Astrocyte of the hippocampus (primary cell): ENCODE data around the gene NAPB.
A peak's percentile ranks its signal among the peaks of the same experiment; 100 is the strongest.

Experiments
- DNase-seq: peaks from one replicate; pipeline ENCODE4 v3.0.0; 2011; ENCODE audit warnings: low read depth, low spot score

The NAPB gene

GRCh38 chr20:23437126-23437899 is 16.0 kb upstream of the NAPB start:
- no peak for DNase-seq

- no peak for DNase-seq
Measured at GRCh38 chr20:23436681-23437080, 15.4 kb upstream of the NAPB start.

- DNase-seq = no peak
Measured at GRCh38 chr20:23435626-23436539, 14.6 kb upstream of the NAPB start.

DNA sequence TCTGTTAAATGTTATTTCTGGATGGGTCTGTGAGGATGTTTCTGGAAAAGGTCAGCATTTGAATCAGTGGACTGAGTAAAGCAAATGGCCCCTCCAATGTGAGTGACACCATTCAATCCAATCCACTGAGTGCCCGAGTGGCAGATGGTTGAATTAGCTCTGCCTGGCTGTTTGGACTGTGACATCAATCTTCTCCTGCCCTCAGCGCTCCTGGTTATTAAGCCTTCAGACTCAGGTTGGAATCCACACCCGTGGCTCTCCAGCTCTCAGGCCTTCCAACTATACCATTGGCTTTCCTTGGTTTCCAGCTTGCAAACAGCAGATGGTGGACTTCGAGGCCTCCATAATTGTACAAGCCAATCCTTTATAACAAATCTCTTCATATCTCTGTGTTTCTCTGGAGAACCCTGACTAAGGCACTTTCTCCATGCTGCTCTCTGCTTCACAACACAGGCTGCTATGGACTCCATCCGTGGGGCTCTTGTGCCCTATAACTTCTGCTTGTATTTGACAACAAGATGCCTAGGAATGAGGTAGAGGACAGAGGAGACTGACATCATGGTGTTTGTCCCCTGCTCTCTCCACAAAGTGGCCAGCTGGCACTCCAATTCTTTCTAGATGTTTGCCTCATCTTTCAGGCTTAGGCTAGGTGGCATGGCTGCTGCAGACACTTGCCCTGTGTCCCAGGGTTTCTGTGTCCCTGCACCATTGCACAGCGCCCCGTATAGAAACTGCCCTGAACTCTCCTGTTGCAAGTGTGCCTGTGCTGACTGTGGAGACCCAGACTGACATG is 13.4 kb upstream of the NAPB start:
- no peak for DNase-seq

DNA sequence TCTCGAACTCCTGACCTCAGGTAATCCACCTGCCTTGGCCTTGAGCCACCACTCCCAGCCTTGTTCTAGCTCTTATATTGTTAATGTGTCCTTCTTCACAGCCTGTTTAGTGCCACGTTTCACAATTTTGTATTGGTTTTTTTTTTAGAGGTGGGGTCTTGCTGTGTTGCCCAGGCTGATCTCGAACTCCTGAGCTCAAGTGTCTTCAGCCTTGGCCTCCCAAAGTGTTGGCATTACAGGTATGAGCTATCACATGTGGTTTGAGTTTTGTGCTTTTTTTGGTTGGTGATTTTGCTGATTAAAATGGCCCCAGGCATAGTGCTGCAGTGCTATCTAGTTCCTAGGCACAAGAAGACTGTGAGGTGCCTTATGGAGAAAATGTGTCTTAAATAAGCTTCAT is 12.3 kb upstream of the NAPB start:
- DNase-seq = no peak

GRCh38 chr20:23425129-23425528 is 3.8 kb upstream of the NAPB start:
- no peak for DNase-seq

DNA sequence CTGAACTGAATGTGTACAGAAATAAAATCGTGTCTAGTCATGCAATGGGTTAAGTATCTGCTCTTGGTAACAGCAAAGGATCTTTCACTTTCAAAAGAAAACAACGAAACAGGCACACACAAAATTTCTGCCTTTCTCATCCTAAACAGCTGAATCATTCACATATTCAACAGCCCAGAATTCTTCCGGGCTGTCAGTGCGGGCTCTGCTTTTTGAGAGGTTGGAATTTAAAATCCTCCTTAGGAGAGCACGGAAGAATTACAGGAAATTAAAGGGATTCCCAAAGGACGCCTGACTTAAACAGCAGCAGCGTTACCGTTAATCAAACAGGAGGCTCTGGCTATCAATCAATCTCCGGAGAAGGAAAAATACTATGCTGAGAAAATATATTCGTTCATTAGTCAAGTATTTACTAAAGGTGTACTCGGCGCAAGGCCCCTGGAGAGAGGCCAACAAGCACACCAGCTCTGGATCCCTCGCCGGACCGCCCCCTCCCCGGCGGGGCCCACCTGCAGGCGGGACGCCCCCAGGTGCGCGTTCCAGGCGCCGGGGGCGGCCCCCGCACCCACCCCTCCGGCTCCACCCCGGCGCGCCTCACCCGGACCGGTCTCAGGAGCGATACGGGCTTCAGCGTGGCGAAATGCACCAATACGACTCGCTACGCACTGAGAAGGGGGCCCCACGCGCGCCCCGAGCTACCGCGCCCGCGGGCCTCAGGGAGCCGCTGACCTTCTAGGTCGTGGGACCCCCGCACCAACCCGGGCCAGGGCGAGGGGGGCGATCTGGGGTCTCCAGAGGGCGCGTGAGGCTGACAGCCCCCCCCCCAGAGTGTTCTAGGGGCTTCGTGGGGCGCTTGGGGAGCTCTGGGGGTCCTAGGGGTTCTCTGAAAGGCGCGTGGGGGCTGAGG is 1.0 kb downstream of the NAPB start:
- DNase-seq = peak; percentile 67

- DNase-seq = no peak
Measured at GRCh38 chr20:23419657-23419994, 1.7 kb downstream of the NAPB start.

DNA sequence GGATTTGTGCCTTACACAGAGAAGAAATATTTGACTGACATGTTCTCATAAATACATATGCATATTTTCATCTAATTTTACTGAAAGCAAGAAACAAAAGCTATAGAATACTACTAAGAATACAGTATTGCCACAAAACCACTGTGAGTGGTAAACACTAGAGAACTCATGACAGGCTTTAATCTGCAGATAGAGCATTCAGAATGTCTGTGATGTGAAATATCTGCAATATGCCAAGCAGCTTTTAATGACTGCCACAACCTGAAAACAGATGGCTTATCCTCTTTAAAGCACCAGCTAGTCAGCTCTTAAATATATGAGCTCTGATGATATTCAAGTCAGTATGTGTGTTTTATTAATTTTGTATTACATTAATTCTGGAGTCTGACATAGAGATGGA is 3.4 kb downstream of the NAPB start:
- DNase-seq = no peak

GRCh38 chr20:23415959-23416583 is 5.2 kb downstream of the NAPB start:
- peak; percentile 67 for DNase-seq

GRCh38 chr20:23415555-23415954 is 5.7 kb downstream of the NAPB start:
- no peak for DNase-seq

GRCh38 chr20:23414526-23415188 is 6.6 kb downstream of the NAPB start:
- DNase-seq = no peak

GRCh38 chr20:23413862-23414422 is 7.3 kb downstream of the NAPB start:
- no peak for DNase-seq

DNA sequence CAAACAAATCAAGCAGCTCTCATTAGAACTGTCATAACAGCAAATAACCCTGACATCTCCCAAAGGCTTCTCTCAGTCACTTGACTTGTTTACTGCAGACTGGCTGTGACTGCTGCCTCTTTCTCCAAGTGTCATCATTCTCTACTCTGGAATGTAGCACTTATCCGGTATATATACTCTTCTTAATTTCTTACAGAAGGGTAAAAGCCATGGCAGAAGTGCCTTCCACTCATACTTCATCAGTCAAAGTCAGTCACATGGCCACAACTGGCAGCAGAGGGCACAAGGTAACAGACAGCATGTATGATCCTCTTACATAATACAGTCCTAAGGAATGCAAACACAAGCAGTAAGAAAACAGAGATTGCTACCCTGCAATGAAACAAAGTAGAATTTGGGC is 9.3 kb downstream of the NAPB start:
- no peak for DNase-seq

GRCh38 chr20:23410916-23411695 is 10.2 kb downstream of the NAPB start:
- no peak for DNase-seq

DNA sequence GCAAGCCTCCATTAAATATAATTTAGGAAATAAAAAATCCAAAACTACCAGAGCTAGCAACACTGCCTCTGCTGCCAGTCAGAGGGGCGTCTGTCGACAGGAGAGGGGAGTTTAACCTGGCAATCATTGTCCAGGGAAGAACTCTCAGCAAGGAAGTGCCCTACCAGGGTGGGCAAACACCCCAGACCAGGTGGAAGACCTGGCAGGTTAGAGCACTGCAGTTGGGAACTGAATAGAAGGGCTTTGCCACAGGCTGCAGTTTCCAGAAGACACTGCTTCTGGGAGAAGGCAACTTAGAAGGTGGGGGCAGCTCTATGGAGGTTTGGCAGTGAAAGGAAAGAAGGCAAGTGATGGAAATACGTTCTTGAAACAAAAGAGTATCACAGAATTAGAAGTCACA is 11.5 kb downstream of the NAPB start:
- DNase-seq = no peak

- no peak for DNase-seq
Measured at GRCh38 chr20:23408957-23409356, 12.3 kb downstream of the NAPB start.

DNA sequence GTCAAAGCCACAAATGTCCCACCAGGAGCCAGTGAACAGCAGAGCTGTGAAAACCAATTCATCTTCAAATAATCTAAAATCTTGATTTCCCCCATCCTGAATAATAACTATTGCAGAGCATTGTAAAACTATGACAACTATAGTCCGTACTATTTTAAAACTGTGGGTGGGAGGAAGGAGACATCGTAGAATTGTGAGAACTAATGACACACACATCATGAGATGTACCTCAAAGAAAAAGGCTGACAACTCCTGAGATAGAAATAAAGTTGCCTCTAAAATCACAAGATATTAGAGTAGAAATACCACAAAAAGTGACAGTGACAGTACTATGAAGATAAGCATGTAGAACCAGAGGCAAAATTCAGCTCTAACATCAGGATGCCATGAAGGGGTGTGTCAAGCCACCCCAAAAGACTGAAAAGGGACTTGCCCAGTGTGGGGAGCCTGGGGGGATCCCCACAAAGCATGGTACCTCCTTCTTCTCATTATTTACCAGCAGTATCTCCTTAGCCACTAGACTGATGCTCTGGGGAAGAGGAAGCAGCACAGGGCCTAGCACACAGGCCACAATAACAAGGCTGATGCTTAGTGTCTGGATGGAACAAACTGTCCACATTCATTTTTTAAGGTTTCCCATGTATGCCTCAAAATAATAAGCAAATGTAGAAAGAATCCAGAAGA is 13.4 kb downstream of the NAPB start:
- DNase-seq = no peak
